ENCODE results near the gene SOX30. TPM values are rescaled to one million over a fixed set of nuclear protein-coding genes. Genes with fewer than 3 reads are reported as not detected.

Gene SOX30
- total and polyA plus RNA-seq, 2 of the 13 experiments (the other 11 are each of a cell fraction or from before 2014, with no cell fraction given), result 0.05 TPM; not detected in 1

GRCh38 chr5:157576678-157577077, 75.6 kb downstream of the SOX30 start:
- TF ChIP-seq ZNF430 (CRISPR knock-in tag; IDR thresholded peaks at IDR 0.05) (no peak), CERS6 (CRISPR knock-in tag; IDR thresholded peaks at IDR 0.05) (no peak), RFX1 (IDR thresholded peaks at IDR 0.05) (no peak), ZHX1 (CRISPR knock-in tag; IDR thresholded peaks at IDR 0.05; ENCODE audit: low read depth) (no peak), DPF2 (CRISPR knock-in tag; IDR thresholded peaks at IDR 0.05; ENCODE audit: borderline replicate concordance, low read depth) (no peak), BRCA1 (CRISPR knock-in tag; IDR thresholded peaks at IDR 0.05) (no peak), ZNF331 (CRISPR knock-in tag; IDR thresholded peaks at IDR 0.05) (no peak), ZNF274 (CRISPR knock-in tag; IDR thresholded peaks at IDR 0.05) (no peak), ZBTB34 (CRISPR knock-in tag; IDR thresholded peaks at IDR 0.05) (no peak)
- DNase-seq (ENCODE audit: low spot score), result no peak
- Histone ChIP-seq H3K36me3 (replicated peaks in 1 of 2; ENCODE audit: control insufficient read depth in 1 of 2, insufficient read depth in 2 of 2, low read length in 2 of 2) (no peaks in the 10 kb centered on the region), H4K20me1 (ENCODE audit: insufficient read depth, low read length) (no peaks in the 10 kb centered on the region), H3K4me1 (ENCODE audit: insufficient read depth, low read length) (peaks cover 7% of the 10 kb centered on the region; the same call in 1 of the 2 replicates), H3K4me2 (ENCODE audit: low read depth, low read length) (no peak overlapping the region), H3K9me3 (ENCODE audit: low read length) (no peaks in the 10 kb centered on the region), H3K9ac (ENCODE audit: insufficient read depth, low read depth, low read length) (no peak overlapping the region), H3K4me3 (replicated peaks in 1 of 3; ENCODE audit: insufficient read depth in 1 of 3, low read depth in 2 of 3, low read length in 3 of 3) (no peak overlapping the region), H3K27me3 (ENCODE audit: control insufficient read depth in 1 of 2, insufficient read depth in 2 of 2, low read length in 2 of 2) (peaks cover 2 to 27% of the 10 kb centered on the region in 2 experiments), H3K79me2 (ENCODE audit: insufficient read depth, low read length) (no peaks in the 10 kb centered on the region), H3K27ac (ENCODE audit: extremely low read length, insufficient read depth, low read length) (no peak overlapping the region), H2AFZ (ENCODE audit: low read length) (no peak overlapping the region)
- in situ Hi-C loops (cut with HindIII; ENCODE audit: extremely low pct_ligation_motif_present, low pct_unique_long_range_greater_than_20kb) (no loop called here), intact Hi-C loops (cut with micrococcal nuclease; ENCODE audit: unreplicated experiment) (no loop called here)
- BruUV-seq (replicated peaks), result no TSS peak
- ChIA-PET POLR2A (no interaction called here), CTCF (ENCODE audit: low intra/inter-chr PET ratio, low total read pairs) (no interaction called here)
- no peak for FAIRE-seq
- 42% methylated on average over 4 of the region's 4 CpGs for WGBS (ENCODE audit: low lambda C conversion rate)
- ATAC-seq, result no peak

Small RNA genes within 50 kb of the gene (small RNA-seq; reads per million reads assigned to genes)
- gene RNU6-390P (ENCODE audit: insufficient read depth in 2 of 3, insufficient read length in 3 of 3, low read depth in 2 of 3, low replicate concordance in 1 of 3), result 0 reads per million in 3 experiments

Other genes with a start within 250 kb of the SOX30 start
- not detected in 2 replicates for gene NIPAL4, start 192.2 kb downstream of the SOX30 start, total RNA-seq (2016; rRNA removed; fragmentation: Illumina TruSeq; extraction: Trizol)
- gene NIPAL4, start 192.2 kb downstream of the SOX30 start, polyA plus RNA-seq (2011; rRNA removed), result not detected in 2 replicates
- 0.24 and 0.38 TPM in 2 replicates for gene ADAM19, start 76.7 kb downstream of the SOX30 start, total RNA-seq (2016; rRNA removed; fragmentation: Illumina TruSeq; extraction: Trizol)
- gene ADAM19, start 76.7 kb downstream of the SOX30 start, polyA plus RNA-seq (2011; rRNA removed), result 0.61 and 0.74 TPM in 2 replicates
- gene C5orf52, start 19.1 kb upstream of the SOX30 start, total RNA-seq (2016; rRNA removed; fragmentation: Illumina TruSeq; extraction: Trizol), result not detected in 2 replicates
- not detected in 2 replicates for gene C5orf52, start 19.1 kb upstream of the SOX30 start, polyA plus RNA-seq (2011; rRNA removed)
- 16.6 and 21.7 TPM in 2 replicates for gene THG1L, start 79.0 kb upstream of the SOX30 start, total RNA-seq (2016; rRNA removed; fragmentation: Illumina TruSeq; extraction: Trizol)
- 13.8 and 17.2 TPM in 2 replicates for gene THG1L, start 79.0 kb upstream of the SOX30 start, polyA plus RNA-seq (2011; rRNA removed)
- gene LSM11, start 91.3 kb upstream of the SOX30 start, total RNA-seq (2016; rRNA removed; fragmentation: Illumina TruSeq; extraction: Trizol), result 7.2 and 9.9 TPM in 2 replicates
- 3.3 and 4.5 TPM in 2 replicates for gene LSM11, start 91.3 kb upstream of the SOX30 start, polyA plus RNA-seq (2011; rRNA removed)
- 64.0 and 82.9 TPM in 2 replicates for gene CLINT1, start 206.7 kb upstream of the SOX30 start, total RNA-seq (2016; rRNA removed; fragmentation: Illumina TruSeq; extraction: Trizol)
- 104 and 119 TPM in 2 replicates for gene CLINT1, start 206.7 kb upstream of the SOX30 start, polyA plus RNA-seq (2011; rRNA removed)

All from HepG2 (cell line).